Thoracic aorta (tissue), 2 donors: ENCODE results near the gene TAF11. TPM values are rescaled to one million over a fixed set of nuclear protein-coding genes. Genes with fewer than 3 reads are reported as not detected.
"Not testable (repeated sequence)": the region's sequence is repeated elsewhere in the genome, so short reads cannot be mapped to it uniquely, and the experiment has no call there.

Experiments
- ATAC-seq: fragments of 150-250 bp; one replicate; pipeline ENCODE4 v1.8.0; 2017; ENCODE audit warnings: low read depth; ENCODE audit not compliant: insufficient number of reproducible peaks, low FRiP score
- DNase-seq: peaks from one replicate; pipeline ENCODE4 v3.0.0-alpha.2; 2020; ENCODE audit warnings: low spot score
- H3K27ac ChIP-seq, 2 donors: fragments of 200-600 bp; sonication (generic); 1 replicate in 1 of 2; 2 replicates in 1 of 2; pipeline ENCODE4 v1.5.1; 2016; ENCODE audit warnings: mild to moderate bottlenecking in 2 of 2, moderate library complexity in 2 of 2
- H3K27me3 ChIP-seq: fragments of 200-600 bp; sonication (generic); replicated peaks from 2 replicates; pipeline ENCODE4 v1.6.0; 2016; ENCODE audit warnings: mild to moderate bottlenecking; ENCODE audit not compliant: insufficient read depth
- H3K36me3 ChIP-seq: fragments of 200-600 bp; sonication (generic); one replicate; pipeline ENCODE4 v1.5.1; 2016
- H3K4me1 ChIP-seq, 2 donors: fragments of 200-600 bp; sonication (generic); 1 replicate in 1 of 2; 2 replicates in 1 of 2; pipeline versions ENCODE4 v1.5.1 to v1.6.0; 2016; ENCODE audit warnings: low read depth in 2 of 2, mild to moderate bottlenecking in 1 of 2; ENCODE audit not compliant: control insufficient read depth in 1 of 2
- H3K4me3 ChIP-seq: fragments of 200-600 bp; sonication (generic); 2 replicates; pipeline ENCODE4 v1.5.1; 2016; ENCODE audit warnings: mild to moderate bottlenecking
- H3K9me3 ChIP-seq: fragments of 200-600 bp; sonication (generic); 2 replicates; pipeline ENCODE4 v1.5.1; 2016
- total RNA-seq, 2 donors: library from RNA; depleted of rRNA; stranded (reverse); fragments of >200 nt; gene quantifications; one replicate each; pipeline versions ENCODE4 v1.1.0 to v1.2.3, GENCODE V29; 2016
- TF ChIP-seq, protein P1 (sequence below): fragments of 200-600 bp; sonication (generic); IDR thresholded peaks from one replicate; pipeline ENCODE4 v1.5.1; 2019; ENCODE audit warnings: antibody characterized with exemption

The TAF11 gene
- total RNA-seq, 2 donors from 2014 or later = 15.8 to 33.2 TPM

DNA sequence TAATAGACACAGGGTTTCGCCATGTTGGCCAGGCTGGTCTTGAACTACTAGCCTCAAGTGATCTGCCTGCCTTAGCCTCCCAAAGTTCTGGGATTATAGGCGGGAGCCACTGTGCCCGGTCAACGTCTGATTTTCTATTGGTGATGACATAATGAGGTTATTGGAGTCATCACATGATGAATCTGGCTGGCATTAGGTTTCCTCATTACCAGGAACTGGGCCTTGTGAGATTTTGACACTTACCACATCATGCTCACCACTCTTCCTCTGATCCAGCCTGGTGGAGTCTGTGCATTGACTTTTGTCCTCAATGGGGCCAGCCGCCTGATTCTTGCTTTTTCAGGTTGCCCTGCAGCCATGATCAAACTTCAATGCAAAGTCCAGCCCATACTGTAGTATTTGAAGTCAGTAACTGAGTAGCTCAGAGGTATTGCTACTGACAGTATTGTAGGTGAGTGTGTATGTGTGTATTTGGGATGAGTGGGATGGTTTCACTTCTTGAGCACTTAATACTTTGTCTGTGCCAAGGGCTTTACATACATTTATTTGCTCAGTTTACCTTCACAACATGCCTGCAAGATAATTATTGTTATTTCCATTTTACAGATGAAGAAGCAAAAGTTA lies 17.3 kb upstream of the TAF11 start:
- no peak overlapping the region for H3K4me3 ChIP-seq
- no peak overlapping the region for H3K27ac ChIP-seq
- no peak for ATAC-seq
- DNase-seq = no peak
- TF ChIP-seq, protein P1, sequence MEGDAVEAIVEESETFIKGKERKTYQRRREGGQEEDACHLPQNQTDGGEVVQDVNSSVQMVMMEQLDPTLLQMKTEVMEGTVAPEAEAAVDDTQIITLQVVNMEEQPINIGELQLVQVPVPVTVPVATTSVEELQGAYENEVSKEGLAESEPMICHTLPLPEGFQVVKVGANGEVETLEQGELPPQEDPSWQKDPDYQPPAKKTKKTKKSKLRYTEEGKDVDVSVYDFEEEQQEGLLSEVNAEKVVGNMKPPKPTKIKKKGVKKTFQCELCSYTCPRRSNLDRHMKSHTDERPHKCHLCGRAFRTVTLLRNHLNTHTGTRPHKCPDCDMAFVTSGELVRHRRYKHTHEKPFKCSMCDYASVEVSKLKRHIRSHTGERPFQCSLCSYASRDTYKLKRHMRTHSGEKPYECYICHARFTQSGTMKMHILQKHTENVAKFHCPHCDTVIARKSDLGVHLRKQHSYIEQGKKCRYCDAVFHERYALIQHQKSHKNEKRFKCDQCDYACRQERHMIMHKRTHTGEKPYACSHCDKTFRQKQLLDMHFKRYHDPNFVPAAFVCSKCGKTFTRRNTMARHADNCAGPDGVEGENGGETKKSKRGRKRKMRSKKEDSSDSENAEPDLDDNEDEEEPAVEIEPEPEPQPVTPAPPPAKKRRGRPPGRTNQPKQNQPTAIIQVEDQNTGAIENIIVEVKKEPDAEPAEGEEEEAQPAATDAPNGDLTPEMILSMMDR = no peak
- H3K4me1 ChIP-seq = peaks cover 13 to 27% of the 10 kb centered on the region in 2 donors
- no peaks in the 10 kb centered on the region for H3K9me3 ChIP-seq
- H3K27me3 ChIP-seq = no peaks in the 10 kb centered on the region
- no peaks in the 10 kb centered on the region for H3K36me3 ChIP-seq

- Histone ChIP-seq H3K9me3 (no peaks in the 10 kb centered on the region), H3K4me1 (peaks cover 9 to 13% of the 10 kb centered on the region in 2 donors), H3K4me3 (no peak overlapping the region), H3K27ac (no peak overlapping the region), H3K36me3 (no peaks in the 10 kb centered on the region), H3K27me3 (no peaks in the 10 kb centered on the region)
- no peak for ATAC-seq
- DNase-seq = no peak
- TF ChIP-seq, protein P1 = no peak
Observed at GRCh38 chr6:34901930-34902329, 14.1 kb upstream of the TAF11 start.

DNA sequence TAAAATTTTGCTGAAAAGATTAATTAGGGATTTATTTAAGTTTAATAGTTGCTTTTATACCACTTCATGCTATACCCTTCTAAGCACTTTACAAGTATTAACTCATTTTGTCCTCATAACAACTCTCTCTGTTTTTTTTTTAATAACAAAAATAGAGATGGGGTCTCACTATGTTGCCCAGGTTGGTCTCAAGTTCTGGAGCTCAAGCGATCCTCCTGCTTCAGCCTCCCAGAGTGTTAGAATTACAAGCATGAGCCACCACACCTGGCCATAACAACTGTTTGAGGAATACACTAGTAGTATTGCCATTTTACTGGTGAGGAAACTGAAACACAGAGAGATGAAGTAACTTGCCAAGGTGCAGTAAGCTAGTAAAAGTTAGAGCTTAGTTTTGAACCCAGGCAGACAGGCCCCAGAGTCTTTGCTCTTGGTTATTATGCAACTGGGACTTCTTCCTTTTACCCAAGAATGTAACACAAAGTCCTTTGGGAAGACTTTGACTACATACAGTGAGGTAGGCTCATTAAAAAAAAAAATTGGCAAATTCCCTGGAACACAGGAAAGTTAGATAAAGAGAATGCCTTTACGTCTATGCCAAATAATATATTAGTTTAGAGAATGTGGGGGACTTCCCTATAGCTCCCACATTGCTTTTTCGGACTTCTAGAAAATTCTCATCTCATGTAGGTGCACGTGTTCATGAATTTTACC lies 12.6 kb upstream of the TAF11 start:
- Histone ChIP-seq H3K27me3 (no peaks in the 10 kb centered on the region), H3K27ac (no peak overlapping the region), H3K4me3 (no peak overlapping the region), H3K9me3 (no peaks in the 10 kb centered on the region), H3K4me1 (peaks cover 9 to 16% of the 10 kb centered on the region in 2 donors), H3K36me3 (no peaks in the 10 kb centered on the region)
- DNase-seq (no peak), ATAC-seq (no peak)
- TF ChIP-seq, protein P1 = no peak

GRCh38 chr6:34899748-34900147 lies 11.9 kb upstream of the TAF11 start:
- H3K4me3 ChIP-seq, H3K9me3 ChIP-seq, H3K27me3 ChIP-seq, ATAC-seq, H3K27ac ChIP-seq, DNase-seq, H3K36me3 ChIP-seq: not testable (repeated sequence)
- peaks cover 9 to 16% of the 10 kb centered on the region in 2 donors for H3K4me1 ChIP-seq

DNA sequence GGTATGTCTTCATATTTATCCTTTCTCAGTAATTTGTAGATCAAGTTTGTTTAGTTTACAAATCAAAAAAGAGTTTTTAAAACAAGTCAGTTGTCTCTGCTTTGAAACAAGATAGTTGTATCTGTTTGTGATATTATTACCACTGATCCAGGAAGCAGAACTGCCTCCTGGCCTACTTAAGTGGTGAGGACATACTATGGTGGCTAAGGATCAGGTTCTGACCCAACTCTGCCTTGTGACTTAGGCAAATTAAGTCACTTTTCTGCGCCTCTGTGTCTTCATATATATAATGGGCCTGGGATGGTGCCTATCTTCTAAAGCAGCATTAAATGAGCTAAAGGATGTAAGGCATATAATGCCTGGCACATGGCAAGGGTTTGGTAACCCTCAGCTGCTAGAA lies 9.9 kb upstream of the TAF11 start:
- no peak for DNase-seq
- TF ChIP-seq, protein P1 = no peak
- Histone ChIP-seq H3K36me3 (no peaks in the 10 kb centered on the region), H3K27ac (no peak overlapping the region), H3K27me3 (no peaks in the 10 kb centered on the region), H3K4me1 (peaks cover 9 to 16% of the 10 kb centered on the region in 2 donors), H3K4me3 (no peak overlapping the region), H3K9me3 (no peaks in the 10 kb centered on the region)
- no peak for ATAC-seq
